GM11168 (cell line): ENCODE data around the gene RPP14.
"Not testable (repeated sequence)": the region's sequence is repeated elsewhere in the genome, so short reads cannot be mapped to it uniquely, and the experiment has no call there.

Experiments used
- in situ Hi-C: fragments of 300-500 bp; cut with MboI; formaldehyde crosslinking; loops from one replicate; pipeline ENCODE4 v1.12.0; 2022; ENCODE audit warnings: low sequenced_read_pairs; ENCODE audit not compliant: unreplicated experiment

RPP14 gene

GRCh38 chr3:58329150-58329921 is 23.3 kb downstream of the RPP14 start:
- in situ Hi-C loops, result loop anchor here (10.0 kb wide), 2 partner anchors 85 to 205 kb away; partner anchors contain the start of gene ACOX2

- in situ Hi-C loops, result loop anchor here (10.0 kb wide), 2 partner anchors 85 to 205 kb away; partner anchors contain the start of gene ACOX2
These were observed 23.9 kb downstream of the RPP14 start for GRCh38 chr3:58329922-58330413.

GRCh38 chr3:58331593-58332152 is 25.6 kb downstream of the RPP14 start:
- in situ Hi-C loops, result no loop called here

- in situ Hi-C loops, result no loop called here
These were observed 26.6 kb downstream of the RPP14 start, which contains the start of gene PXK for GRCh38 chr3:58332575-58333188. Gene PXK (plus strand): TSS chr3:58332892. CDS start chr3:58332989, 97 bp downstream.

GRCh38 chr3:58333206-58334012 is 27.4 kb downstream of the RPP14 start:
- in situ Hi-C loops, result no loop called here

GRCh38 chr3:58334013-58334321 is 27.9 kb downstream of the RPP14 start:
- in situ Hi-C loops, result no loop called here

GRCh38 chr3:58334506-58334884 is 28.4 kb downstream of the RPP14 start:
- in situ Hi-C loops, result no loop called here

- in situ Hi-C loops, result no loop called here
These were observed 29.6 kb downstream of the RPP14 start for GRCh38 chr3:58335652-58335947.

- in situ Hi-C loops, result no loop called here
These were observed 30.3 kb downstream of the RPP14 start for GRCh38 chr3:58336135-58336882.

- in situ Hi-C loops, result no loop called here
These were observed 31.1 kb downstream of the RPP14 start for GRCh38 chr3:58337190-58337589.

GRCh38 chr3:58339146-58339545 is 33.1 kb downstream of the RPP14 start:
- in situ Hi-C loops, result not testable (repeated sequence)

GRCh38 chr3:58340594-58341244 is 34.7 kb downstream of the RPP14 start:
- in situ Hi-C loops, result no loop called here

GRCh38 chr3:58341376-58341775 is 35.3 kb downstream of the RPP14 start:
- in situ Hi-C loops, result no loop called here

GRCh38 chr3:58342676-58343075 is 36.6 kb downstream of the RPP14 start:
- in situ Hi-C loops, result no loop called here

- in situ Hi-C loops, result no loop called here
These were observed 39.4 kb downstream of the RPP14 start for GRCh38 chr3:58345457-58345856.

GRCh38 chr3:58346368-58346767 is 40.3 kb downstream of the RPP14 start:
- in situ Hi-C loops, result no loop called here

- in situ Hi-C loops, result no loop called here
These were observed 41.9 kb downstream of the RPP14 start for GRCh38 chr3:58347984-58348383.

- in situ Hi-C loops, result no loop called here
These were observed 44.0 kb downstream of the RPP14 start for GRCh38 chr3:58349792-58350626.

- in situ Hi-C loops, result no loop called here
These were observed 44.6 kb downstream of the RPP14 start for GRCh38 chr3:58350627-58351013.
